GM12865 (cell line): ENCODE measurements around the gene SLC9A9.
"Not testable (repeated sequence)": the region's sequence is repeated elsewhere in the genome, so short reads cannot be mapped to it uniquely, and the experiment has no call there.

Source experiments
- DNase-seq: peaks from one replicate; pipeline ENCODE4 v3.0.0; 2010; ENCODE audit warnings: low read depth
- H3K4me3 ChIP-seq: 2 replicates; pipeline ENCODE4 v1.5.1; 2011; ENCODE audit warnings: mild to moderate bottlenecking, low read depth, low read length, control low read depth
- CTCF ChIP-seq: IDR thresholded peaks from 2 replicates; pipeline ENCODE4 v1.5.1; 2011; ENCODE audit warnings: low read length, control low read depth, low read depth, inconsistent platforms; ENCODE audit not compliant: insufficient read depth; ENCODE audit errors: missing control alignments

The SLC9A9 gene

DNA sequence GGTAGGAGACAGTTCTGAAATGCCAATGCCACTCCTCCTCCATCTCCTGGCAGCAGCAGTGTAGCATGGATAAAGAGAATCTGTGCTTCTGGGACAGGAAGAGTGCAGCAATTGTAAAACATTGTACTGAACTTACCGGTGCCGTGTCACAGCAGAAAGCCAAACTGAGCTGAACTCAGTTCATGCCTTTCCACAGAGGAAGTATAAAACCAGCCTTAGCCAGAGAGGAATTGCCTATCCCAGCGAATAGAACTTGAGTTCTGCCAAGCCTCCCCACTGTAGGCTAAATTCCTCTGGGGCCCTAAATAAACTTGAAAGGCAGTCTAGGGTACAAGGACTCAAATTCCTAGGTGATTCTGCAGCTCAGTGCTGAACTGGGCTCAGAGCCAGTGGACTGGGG is 148.8 kb downstream of the SLC9A9 start:
- DNase-seq = no peak
- no peak for TF ChIP-seq CTCF
- no peak overlapping the region for H3K4me3 ChIP-seq

DNA sequence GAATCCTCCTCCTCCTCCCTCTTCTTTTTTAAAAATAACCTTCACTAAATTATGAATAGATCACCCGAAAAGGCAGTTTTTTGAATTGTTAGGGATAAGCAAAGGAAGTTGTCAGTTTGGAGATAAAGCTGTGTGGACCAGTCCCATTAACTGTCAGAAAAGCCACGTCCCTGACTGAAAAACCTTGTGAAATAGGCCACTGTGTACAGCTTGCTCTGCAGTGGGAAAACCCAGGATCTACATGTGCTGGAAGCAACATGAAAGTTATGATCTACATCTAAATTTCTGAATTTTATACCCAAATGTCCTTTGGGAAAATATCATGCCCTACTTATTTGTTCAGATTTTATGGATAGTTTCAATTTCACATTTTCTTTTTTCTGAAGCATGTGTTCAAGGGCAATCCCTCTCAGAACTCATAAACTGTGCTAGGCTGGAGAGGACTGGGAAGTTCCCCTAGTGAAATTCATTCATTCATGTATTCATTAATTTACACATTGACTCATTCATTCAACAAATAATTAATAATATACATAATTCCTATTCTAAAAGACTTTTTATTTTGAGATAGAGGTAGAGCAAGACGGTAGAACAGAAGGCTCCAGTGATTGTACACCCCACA is 149.5 kb downstream of the SLC9A9 start:
- no peak overlapping the region for H3K4me3 ChIP-seq
- no peak for DNase-seq
- no peak for TF ChIP-seq CTCF

- no peak for TF ChIP-seq CTCF
- DNase-seq = no peak
- no peak overlapping the region for H3K4me3 ChIP-seq
Observed at GRCh38 chr3:143697975-143698374, 150.3 kb downstream of the SLC9A9 start.

DNA sequence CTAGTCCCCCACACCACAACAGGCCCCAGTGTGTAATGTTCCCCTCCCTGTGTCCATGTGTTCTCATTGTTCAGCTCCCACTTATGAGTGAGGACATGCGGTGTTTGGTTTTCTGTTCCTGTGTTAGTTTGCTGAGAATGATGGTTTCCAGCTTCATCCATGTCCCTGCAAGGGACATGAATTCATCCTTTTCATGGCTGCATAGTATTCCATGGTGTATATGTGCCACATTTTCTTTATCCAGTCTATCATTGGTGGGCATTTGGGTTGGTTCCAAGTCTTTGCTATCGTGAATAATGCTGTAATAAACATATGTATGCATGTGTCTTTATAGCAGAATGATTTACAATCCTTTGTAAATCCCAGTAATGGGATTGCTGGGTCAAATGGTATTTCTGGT is 152.9 kb downstream of the SLC9A9 start:
- H3K4me3 ChIP-seq, DNase-seq: not testable (repeated sequence)

GRCh38 chr3:143693506-143693905 is 154.8 kb downstream of the SLC9A9 start:
- TF ChIP-seq CTCF = no peak
- no peak for DNase-seq
- H3K4me3 ChIP-seq = no peak overlapping the region

DNA sequence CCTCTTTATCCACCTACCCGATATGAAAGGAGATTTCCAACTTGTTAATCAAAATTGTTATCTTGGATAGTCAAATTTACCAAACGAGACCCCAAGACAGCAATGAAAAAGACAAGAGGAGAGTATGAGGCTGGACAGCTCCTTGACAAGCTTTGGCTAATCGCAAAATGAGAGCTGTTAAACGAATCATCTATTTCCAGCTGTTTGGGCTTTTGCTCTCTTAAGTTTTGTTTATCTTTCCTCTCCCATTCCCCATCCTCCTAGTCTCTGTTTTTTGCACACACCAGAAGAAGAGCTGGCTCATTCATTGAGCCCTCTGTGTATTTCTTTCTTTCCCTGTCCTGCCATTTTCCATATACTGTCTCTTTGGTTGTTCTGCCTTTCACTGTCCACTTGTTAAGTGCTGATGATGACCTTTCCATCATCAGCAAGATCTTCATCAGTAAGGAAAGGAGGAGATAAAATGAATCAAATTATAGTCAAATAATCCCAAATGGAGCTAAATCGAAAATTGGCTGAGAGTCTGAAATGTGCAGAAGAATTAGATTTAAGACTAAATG is 161.6 kb downstream of the SLC9A9 start:
- DNase-seq = no peak
- H3K4me3 ChIP-seq = no peak overlapping the region
- TF ChIP-seq CTCF = no peak

DNA sequence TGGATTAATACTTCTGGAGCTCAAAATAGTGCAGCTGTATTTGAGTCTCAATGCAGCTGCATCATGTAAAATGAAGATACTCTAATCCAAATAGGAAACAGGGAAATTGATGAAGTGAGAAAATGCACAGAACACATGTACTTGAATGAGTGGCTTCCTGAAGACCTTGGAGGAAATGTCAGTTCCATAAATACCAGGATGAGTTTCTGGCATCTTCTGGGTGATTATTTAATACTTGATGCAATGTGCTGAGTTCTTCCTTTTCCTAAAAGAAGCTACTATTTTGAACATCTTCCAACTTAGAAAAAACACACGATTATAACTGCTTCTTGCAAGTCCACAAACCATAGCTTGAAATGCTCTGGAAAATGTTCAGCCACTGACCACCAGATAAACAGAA is 162.8 kb downstream of the SLC9A9 start:
- TF ChIP-seq CTCF = no peak
- H3K4me3 ChIP-seq = no peak overlapping the region
- DNase-seq = no peak
